Measurements from ENCODE around the gene FBXW8.

The FBXW8 gene

GRCh38 chr12:117003883-117004404 lies 93.2 kb downstream of the FBXW8 start:
- H2AFZ ChIP-seq (ENCODE audit: low read length): no peak overlapping the region
- H3K9ac ChIP-seq (ENCODE audit: low read length): no peak overlapping the region
- H3F3A ChIP-seq (ENCODE audit: insufficient read depth, low read length): no peaks in the 10 kb centered on the region
- no peaks in the 10 kb centered on the region for H3K4me1 ChIP-seq (ENCODE audit: low read length)
- no peaks in the 10 kb centered on the region for H3K9me3 ChIP-seq (replicated peaks; ENCODE audit: insufficient read depth, low read length)
- no peak for DNase-seq
- no peaks in the 10 kb centered on the region for H4K20me1 ChIP-seq (ENCODE audit: insufficient read depth, low read length)
- H3K36me3 ChIP-seq (replicated peaks; ENCODE audit: insufficient read depth, low read length): no peaks in the 10 kb centered on the region
- H3K4me2 ChIP-seq (ENCODE audit: low read depth, low read length): no peak overlapping the region
- H3K27me3 ChIP-seq (replicated peaks; ENCODE audit: insufficient read depth, low read length): no peaks in the 10 kb centered on the region
- H3K9me2 ChIP-seq (replicated peaks; ENCODE audit: insufficient read depth, low read length): no peaks in the 10 kb centered on the region
- H3K79me2 ChIP-seq (ENCODE audit: low read length): no peaks in the 10 kb centered on the region
- no peak for TF ChIP-seq EZH2phosphoT487 (IDR thresholded peaks at IDR 0.05; ENCODE audit: low read length)
- no peak for TF ChIP-seq EZH2 (optimal IDR thresholded peaks at IDR 0.05; ENCODE audit: low read depth, low read length)
- TF ChIP-seq, protein P1, sequence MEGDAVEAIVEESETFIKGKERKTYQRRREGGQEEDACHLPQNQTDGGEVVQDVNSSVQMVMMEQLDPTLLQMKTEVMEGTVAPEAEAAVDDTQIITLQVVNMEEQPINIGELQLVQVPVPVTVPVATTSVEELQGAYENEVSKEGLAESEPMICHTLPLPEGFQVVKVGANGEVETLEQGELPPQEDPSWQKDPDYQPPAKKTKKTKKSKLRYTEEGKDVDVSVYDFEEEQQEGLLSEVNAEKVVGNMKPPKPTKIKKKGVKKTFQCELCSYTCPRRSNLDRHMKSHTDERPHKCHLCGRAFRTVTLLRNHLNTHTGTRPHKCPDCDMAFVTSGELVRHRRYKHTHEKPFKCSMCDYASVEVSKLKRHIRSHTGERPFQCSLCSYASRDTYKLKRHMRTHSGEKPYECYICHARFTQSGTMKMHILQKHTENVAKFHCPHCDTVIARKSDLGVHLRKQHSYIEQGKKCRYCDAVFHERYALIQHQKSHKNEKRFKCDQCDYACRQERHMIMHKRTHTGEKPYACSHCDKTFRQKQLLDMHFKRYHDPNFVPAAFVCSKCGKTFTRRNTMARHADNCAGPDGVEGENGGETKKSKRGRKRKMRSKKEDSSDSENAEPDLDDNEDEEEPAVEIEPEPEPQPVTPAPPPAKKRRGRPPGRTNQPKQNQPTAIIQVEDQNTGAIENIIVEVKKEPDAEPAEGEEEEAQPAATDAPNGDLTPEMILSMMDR (IDR thresholded peaks at IDR 0.05; ENCODE audit: low read length): no peak
- no peak overlapping the region for H3K27ac ChIP-seq (ENCODE audit: low read length)
- no peak overlapping the region for H3K4me3 ChIP-seq (ENCODE audit: low read length)

DNA sequence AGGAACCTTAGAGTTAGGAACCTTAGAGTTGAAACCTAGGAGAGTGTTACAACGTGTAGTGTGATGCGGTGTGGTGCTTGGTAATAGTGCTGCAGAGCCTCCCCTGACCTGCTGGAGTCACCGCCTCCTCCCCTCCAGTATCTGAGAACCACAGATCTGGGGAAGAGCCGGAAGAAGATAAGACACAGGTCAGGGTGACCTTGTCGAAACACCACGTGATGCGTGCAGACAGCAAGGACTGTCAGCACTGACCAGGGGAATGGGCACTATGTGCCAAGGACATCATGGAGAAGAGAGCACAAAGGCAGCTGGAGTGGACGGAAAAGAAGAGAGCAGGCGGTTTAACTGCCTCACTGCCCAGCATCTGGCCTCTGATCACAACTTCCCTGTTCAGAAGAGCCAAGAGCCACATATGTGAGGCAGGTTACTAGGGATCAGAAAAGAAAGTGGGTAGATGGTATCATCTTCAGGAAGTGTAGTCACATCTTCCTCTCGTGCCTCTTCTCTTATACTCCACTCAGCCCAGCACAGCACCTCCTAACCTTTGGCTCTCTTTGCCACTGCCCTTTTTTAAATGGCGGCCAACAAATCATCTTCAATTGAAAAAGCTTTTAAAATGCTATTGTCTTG lies 94.8 kb downstream of the FBXW8 start:
- no peaks in the 10 kb centered on the region for H4K20me1 ChIP-seq (ENCODE audit: insufficient read depth, low read length)
- H3K4me3 ChIP-seq (ENCODE audit: low read length): no peak overlapping the region
- no peaks in the 10 kb centered on the region for H3K27me3 ChIP-seq (replicated peaks; ENCODE audit: insufficient read depth, low read length)
- no peak overlapping the region for H3K4me2 ChIP-seq (ENCODE audit: low read depth, low read length)
- no peaks in the 10 kb centered on the region for H3K36me3 ChIP-seq (replicated peaks; ENCODE audit: insufficient read depth, low read length)
- no peaks in the 10 kb centered on the region for H3F3A ChIP-seq (ENCODE audit: insufficient read depth, low read length)
- TF ChIP-seq, protein P1 (IDR thresholded peaks at IDR 0.05; ENCODE audit: low read length): no peak
- TF ChIP-seq EZH2phosphoT487 (IDR thresholded peaks at IDR 0.05; ENCODE audit: low read length) (no peak), EZH2 (optimal IDR thresholded peaks at IDR 0.05; ENCODE audit: low read depth, low read length) (no peak)
- no peak for DNase-seq
- no peaks in the 10 kb centered on the region for H3K9me2 ChIP-seq (replicated peaks; ENCODE audit: insufficient read depth, low read length)
- no peaks in the 10 kb centered on the region for H3K4me1 ChIP-seq (ENCODE audit: low read length)
- no peak overlapping the region for H3K27ac ChIP-seq (ENCODE audit: low read length)
- no peak overlapping the region for H3K9ac ChIP-seq (ENCODE audit: low read length)
- no peaks in the 10 kb centered on the region for H3K9me3 ChIP-seq (replicated peaks; ENCODE audit: insufficient read depth, low read length)
- H2AFZ ChIP-seq (ENCODE audit: low read length): no peak overlapping the region
- H3K79me2 ChIP-seq (ENCODE audit: low read length): no peaks in the 10 kb centered on the region

DNA sequence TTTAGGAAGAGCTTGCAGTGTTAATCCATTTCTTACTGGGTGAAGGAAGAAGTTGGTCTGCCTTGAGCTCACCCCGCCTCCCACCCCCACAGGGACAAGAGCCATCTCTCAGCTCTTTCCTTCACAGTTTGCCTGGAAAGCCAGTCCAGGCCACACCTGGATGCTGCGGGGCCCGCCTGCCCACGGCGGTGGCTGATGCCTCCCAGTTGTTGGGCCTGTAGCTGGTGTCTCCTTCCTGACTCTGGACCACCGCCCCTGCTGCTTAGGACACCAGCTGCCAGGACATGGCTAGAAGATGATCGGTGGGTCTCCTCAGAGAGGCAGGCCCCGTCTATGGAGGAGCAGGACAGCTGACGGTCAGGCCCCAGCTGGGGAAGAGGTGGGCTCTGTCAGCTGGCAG lies 95.6 kb downstream of the FBXW8 start:
- Histone ChIP-seq H4K20me1 (ENCODE audit: insufficient read depth, low read length) (no peaks in the 10 kb centered on the region), H3K4me2 (ENCODE audit: low read depth, low read length) (no peak overlapping the region), H3F3A (ENCODE audit: insufficient read depth, low read length) (no peaks in the 10 kb centered on the region), H2AFZ (ENCODE audit: low read length) (no peak overlapping the region), H3K4me3 (ENCODE audit: low read length) (no peak overlapping the region), H3K9ac (ENCODE audit: low read length) (no peak overlapping the region), H3K4me1 (ENCODE audit: low read length) (no peaks in the 10 kb centered on the region), H3K36me3 (replicated peaks; ENCODE audit: insufficient read depth, low read length) (no peaks in the 10 kb centered on the region), H3K27me3 (replicated peaks; ENCODE audit: insufficient read depth, low read length) (no peaks in the 10 kb centered on the region), H3K27ac (ENCODE audit: low read length) (no peak overlapping the region), H3K9me3 (replicated peaks; ENCODE audit: insufficient read depth, low read length) (no peaks in the 10 kb centered on the region), H3K9me2 (replicated peaks; ENCODE audit: insufficient read depth, low read length) (no peaks in the 10 kb centered on the region), H3K79me2 (ENCODE audit: low read length) (no peaks in the 10 kb centered on the region)
- DNase-seq: no peak
- TF ChIP-seq EZH2 (optimal IDR thresholded peaks at IDR 0.05; ENCODE audit: low read depth, low read length): no peak
- TF ChIP-seq, protein P1 (IDR thresholded peaks at IDR 0.05; ENCODE audit: low read length): no peak
- TF ChIP-seq EZH2phosphoT487 (IDR thresholded peaks at IDR 0.05; ENCODE audit: low read length): no peak

Data from MM.1S (cell line).